NCI-H187 (cell line): ENCODE measurements around the gene DPYSL3.
"Not testable (repeated sequence)": the region's sequence is repeated elsewhere in the genome, so short reads cannot be mapped to it uniquely, and the experiment has no call there.

Experiments used
- DNase-seq, 2 experiments: peaks; one replicate each; lab custom pipeline; 2025; lab: John Stamatoyannopoulos, UW

The DPYSL3 gene

GRCh38 chr5:147369742-147370374 lies 140.0 kb downstream of the DPYSL3 start:
- DNase-seq, result no peak

GRCh38 chr5:147367381-147367780 lies 142.5 kb downstream of the DPYSL3 start:
- not testable (repeated sequence) for DNase-seq

GRCh38 chr5:147361441-147362175 lies 148.3 kb downstream of the DPYSL3 start:
- no peak for DNase-seq

GRCh38 chr5:147360816-147361215 lies 149.1 kb downstream of the DPYSL3 start:
- DNase-seq, result no peak

GRCh38 chr5:147359581-147359980 lies 150.3 kb downstream of the DPYSL3 start:
- DNase-seq, result no peak

GRCh38 chr5:147359101-147359500 lies 150.8 kb downstream of the DPYSL3 start:
- no peak for DNase-seq

GRCh38 chr5:147349241-147349640 lies 160.6 kb downstream of the DPYSL3 start:
- no peak for DNase-seq

GRCh38 chr5:147348451-147348850 lies 161.4 kb downstream of the DPYSL3 start:
- no peak for DNase-seq

- no peak for DNase-seq
Measured at GRCh38 chr5:147348046-147348445, 161.8 kb downstream of the DPYSL3 start.

- no peak for DNase-seq
Measured at GRCh38 chr5:147346006-147346561, 163.8 kb downstream of the DPYSL3 start.

- DNase-seq, result no peak
Measured at GRCh38 chr5:147344861-147345260, 165.0 kb downstream of the DPYSL3 start.

- DNase-seq, result no peak
Measured at GRCh38 chr5:147341345-147341744, 168.5 kb downstream of the DPYSL3 start.

GRCh38 chr5:147340941-147341340 lies 168.9 kb downstream of the DPYSL3 start:
- DNase-seq, result no peak
